ENCODE data around the gene TOR1B.

GRCh38 chr9:129765764-129766317, 37.1 kb upstream of the TOR1B start:
- no peak for TF ChIP-seq CTCF (IDR thresholded peaks at IDR 0.05)
- TF ChIP-seq GABPA (IDR thresholded peaks at IDR 0.05; ENCODE audit: low read depth), result no peak
- no peak for TF ChIP-seq POLR2AphosphoS5 (IDR thresholded peaks at IDR 0.05; ENCODE audit: low read depth, low read length)
- TF ChIP-seq YY1 (IDR thresholded peaks at IDR 0.05; ENCODE audit: low read depth), result no peak
- TF ChIP-seq EP300 (IDR thresholded peaks at IDR 0.05; ENCODE audit: borderline replicate concordance in 1 of 2, low read depth in 1 of 2, low read length in 1 of 2), result no peak
- no peak for TF ChIP-seq RAD21 (IDR thresholded peaks at IDR 0.05; ENCODE audit: low read length)
- TF ChIP-seq CHD2 (IDR thresholded peaks at IDR 0.05; ENCODE audit: low read length, partially characterized antibody), result no peak
- no peak for TF ChIP-seq RFX5 (IDR thresholded peaks at IDR 0.05; ENCODE audit: low read length)
- TF ChIP-seq RCOR1 (IDR thresholded peaks at IDR 0.05; ENCODE audit: low read length), result no peak
- TF ChIP-seq JUND (IDR thresholded peaks at IDR 0.05), result no peak
- no peak for TF ChIP-seq SIN3A (IDR thresholded peaks at IDR 0.05; ENCODE audit: borderline replicate concordance, low read depth, low read length)
- no peak for TF ChIP-seq FOSL2 (IDR thresholded peaks at IDR 0.05; ENCODE audit: borderline replicate concordance, low read depth)
- no peak for TF ChIP-seq REST (IDR thresholded peaks at IDR 0.05; ENCODE audit: low read depth, low read length)
